ENCODE data around the gene EPS8L2.

EPS8L2 gene

GRCh38 chr11:763549-764321 is 57.7 kb downstream of the EPS8L2 start:
- DNase-seq = no peak

- DNase-seq = no peak
Observed at GRCh38 chr11:764322-765024, 58.4 kb downstream of the EPS8L2 start.

DNA sequence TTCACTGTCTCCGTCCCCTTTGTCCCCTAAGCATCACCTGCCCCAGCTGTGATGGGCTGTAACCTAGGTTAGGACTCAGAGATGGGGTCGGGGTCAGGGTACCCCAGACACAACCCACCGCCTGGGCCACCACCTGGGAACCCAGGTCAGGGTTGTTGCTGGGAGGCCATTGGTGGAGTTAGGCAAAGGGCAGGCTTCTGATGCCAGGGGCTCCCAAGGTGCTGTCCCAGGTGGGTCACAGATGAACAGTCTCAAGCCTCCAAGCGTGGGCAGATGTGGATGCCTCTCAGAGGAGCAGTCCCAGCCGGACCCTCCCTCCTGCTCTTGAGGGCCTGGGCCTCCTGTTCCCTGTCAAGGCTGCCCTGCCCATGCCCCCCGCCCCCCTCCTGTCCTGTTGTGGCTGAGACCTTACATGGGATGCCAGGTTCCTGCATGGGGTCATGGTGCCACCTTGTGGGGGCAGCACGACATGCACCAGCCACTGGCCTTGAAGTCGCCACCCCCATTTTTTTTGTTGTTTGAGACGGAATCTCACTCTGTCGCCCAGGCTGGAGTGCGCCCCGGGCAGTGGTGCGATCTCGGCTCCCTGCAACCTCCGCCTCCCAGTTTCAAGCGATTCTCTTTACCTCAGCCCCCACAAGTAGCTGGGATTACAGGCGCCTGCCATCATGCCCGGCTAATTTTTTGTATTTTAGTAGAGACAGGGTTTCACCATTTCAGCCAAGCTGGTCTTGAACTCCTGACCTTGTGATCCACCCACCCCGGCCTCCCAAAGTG is 59.2 kb downstream of the EPS8L2 start:
- DNase-seq = peak; percentile 18

- no peak for DNase-seq
Observed at GRCh38 chr11:765802-766091, 59.7 kb downstream of the EPS8L2 start.

GRCh38 chr11:766106-766935 is 60.3 kb downstream of the EPS8L2 start:
- no peak for DNase-seq

DNA sequence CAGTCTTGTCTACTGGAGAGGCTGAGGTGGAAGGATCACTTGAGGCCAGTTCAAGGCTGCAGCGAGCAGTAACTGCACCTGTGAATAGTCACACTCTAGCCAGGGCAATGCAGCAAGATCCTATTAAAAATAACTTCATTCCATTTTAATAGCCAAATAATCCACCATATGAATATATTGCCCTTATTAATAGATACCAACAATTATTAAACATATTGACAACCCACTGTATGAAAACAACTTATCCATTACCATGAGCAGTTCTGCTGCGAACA is 60.8 kb downstream of the EPS8L2 start:
- no peak for DNase-seq

DNA sequence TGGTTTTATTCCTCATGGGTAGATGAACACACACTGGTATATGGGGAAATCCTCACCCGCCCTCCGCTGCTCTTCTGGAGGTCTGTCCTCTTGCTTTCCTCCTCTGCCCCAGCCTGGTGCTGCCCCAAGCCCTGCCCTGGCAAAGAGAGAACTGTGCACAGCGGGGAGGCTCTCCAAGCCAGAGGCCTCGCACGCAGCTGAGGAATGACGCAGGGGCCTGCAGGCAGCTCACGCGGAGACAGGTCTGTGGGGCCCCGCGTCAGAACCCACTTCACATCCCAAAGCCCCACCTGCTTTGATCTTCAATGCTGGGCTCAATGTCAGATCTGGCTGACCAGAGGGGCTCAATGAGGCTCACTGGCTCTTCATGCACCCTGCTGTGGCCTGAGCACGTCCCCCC is 61.2 kb downstream of the EPS8L2 start:
- DNase-seq = no peak

GRCh38 chr11:769887-770641 is 64.0 kb downstream of the EPS8L2 start:
- DNase-seq = no peak

- DNase-seq = no peak
Observed at GRCh38 chr11:770642-771616, 64.9 kb downstream of the EPS8L2 start.

DNA sequence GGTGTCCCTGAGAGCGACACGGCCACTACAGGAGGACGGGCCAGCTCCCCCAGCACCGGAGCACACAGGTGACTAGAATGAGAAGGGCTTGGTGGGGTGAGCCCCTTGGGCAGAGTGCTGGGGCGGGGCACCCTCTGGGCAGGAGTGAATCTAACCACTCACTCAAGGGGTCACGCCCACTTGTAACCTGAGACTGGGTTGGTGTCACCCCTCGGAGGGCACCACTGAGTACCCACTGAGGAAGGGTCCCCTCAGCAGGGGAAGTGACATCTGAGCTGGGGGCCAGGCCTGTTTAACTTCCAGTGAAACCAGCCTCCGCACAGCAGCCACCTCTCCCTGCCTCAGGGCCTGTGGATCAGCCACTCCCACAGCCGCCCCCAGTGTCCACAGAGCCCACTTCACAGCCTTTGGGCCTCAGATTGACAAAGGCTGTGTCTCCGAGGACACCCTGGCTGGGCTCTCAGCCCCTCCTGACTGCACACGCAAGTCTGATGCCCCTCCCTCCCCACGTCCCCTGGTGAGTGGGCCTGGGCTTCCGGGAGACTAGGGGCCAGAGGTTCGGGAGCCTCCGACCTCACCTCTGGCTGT is 65.7 kb downstream of the EPS8L2 start:
- DNase-seq = no peak

- DNase-seq = no peak
Observed at GRCh38 chr11:772429-773390, 66.7 kb downstream of the EPS8L2 start.

DNA sequence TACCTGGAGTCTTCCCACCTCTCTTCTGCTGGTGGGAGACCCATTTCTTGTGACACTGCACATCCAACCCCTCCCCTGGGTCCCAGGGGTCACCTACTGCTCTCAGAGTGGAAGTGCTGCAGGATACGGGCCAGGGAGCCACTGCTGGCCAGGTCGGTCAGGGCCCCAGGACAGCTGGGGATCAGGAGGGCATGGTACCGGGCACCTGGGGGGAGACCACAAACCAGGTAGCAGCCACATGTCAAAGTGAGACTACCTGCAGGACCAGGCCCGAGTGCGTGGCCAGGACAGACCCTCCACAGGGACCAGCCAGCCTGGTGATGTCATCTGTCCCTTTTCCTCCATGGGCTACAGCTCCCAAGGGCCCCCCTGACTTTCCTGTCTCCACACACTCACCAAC is 67.4 kb downstream of the EPS8L2 start:
- no peak for DNase-seq

- no peak for DNase-seq
Observed at GRCh38 chr11:773830-774229, 67.8 kb downstream of the EPS8L2 start.

- no peak for DNase-seq
Observed at GRCh38 chr11:774873-775592, 69.0 kb downstream of the EPS8L2 start.

GRCh38 chr11:776263-776560 is 70.2 kb downstream of the EPS8L2 start:
- DNase-seq = no peak

DNA sequence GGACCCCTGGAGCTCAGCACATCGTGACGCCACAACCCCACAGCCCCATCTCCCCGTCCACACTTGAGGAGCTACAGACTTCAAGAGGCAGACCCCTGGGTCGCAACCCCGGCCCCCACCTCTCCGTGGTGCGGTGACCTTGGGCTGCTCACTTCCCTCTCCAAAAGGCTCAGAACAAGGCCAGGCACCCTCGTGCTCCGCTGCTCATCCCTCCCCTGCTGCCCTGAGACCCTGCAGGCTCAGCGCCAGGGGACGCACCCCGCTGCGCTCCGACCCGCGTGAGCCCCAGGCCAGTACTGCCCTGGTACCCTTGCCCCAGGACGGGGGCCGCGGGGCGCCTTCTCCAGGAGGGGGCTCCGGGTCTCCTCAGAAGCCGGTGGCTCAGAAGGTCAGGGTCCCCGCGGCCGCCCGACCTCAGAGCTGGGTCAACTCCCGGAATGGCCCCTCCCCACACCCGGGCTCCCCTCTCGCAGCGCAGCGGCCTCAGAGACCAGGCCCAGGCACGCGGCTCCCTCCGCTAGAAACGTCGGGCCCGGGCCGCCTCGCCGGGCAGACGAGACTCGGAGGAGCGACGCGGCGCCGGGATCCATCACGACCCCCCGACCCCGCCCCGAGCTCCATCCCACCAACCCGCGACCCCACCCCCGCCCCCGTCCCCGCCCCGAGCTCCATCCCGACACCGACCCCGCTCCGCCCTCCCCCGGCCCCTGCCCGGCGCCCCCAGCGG is 70.7 kb downstream of the EPS8L2 start:
- DNase-seq = no peak
